Neuron (in vitro differentiated cells): ENCODE data around the gene SLC25A4.
"Not testable (repeated sequence)": the region's sequence is repeated elsewhere in the genome, so short reads cannot be mapped to it uniquely, and the experiment has no call there.

Experiments used
- H2AFZ ChIP-seq: one replicate; pipeline ENCODE4 v1.6.1; 2013; ENCODE audit warnings: low read depth, mild to moderate bottlenecking, inconsistent platforms, low read length, moderate library complexity
- H3K27me3 ChIP-seq: one replicate; pipeline ENCODE4 v1.6.1; 2013; ENCODE audit warnings: low read length; ENCODE audit not compliant: insufficient read depth
- H3K36me3 ChIP-seq: one replicate; pipeline ENCODE4 v1.6.1; 2013; ENCODE audit warnings: low read length; ENCODE audit not compliant: insufficient read depth
- H3K4me1 ChIP-seq: one replicate; pipeline ENCODE4 v1.6.1; 2013; ENCODE audit warnings: low read length; ENCODE audit not compliant: insufficient read depth
- H3K4me3 ChIP-seq: 2 replicates; pipeline ENCODE4 v1.5.1; 2013; ENCODE audit warnings: mild to moderate bottlenecking, low read length, moderate library complexity
- H3K9me3 ChIP-seq: one replicate; pipeline ENCODE4 v1.6.1; 2013; ENCODE audit warnings: low read length

SLC25A4 gene

GRCh38 chr4:185167234-185167633 is 24.2 kb downstream of the SLC25A4 start:
- no peak overlapping the region for H3K4me3 ChIP-seq

DNA sequence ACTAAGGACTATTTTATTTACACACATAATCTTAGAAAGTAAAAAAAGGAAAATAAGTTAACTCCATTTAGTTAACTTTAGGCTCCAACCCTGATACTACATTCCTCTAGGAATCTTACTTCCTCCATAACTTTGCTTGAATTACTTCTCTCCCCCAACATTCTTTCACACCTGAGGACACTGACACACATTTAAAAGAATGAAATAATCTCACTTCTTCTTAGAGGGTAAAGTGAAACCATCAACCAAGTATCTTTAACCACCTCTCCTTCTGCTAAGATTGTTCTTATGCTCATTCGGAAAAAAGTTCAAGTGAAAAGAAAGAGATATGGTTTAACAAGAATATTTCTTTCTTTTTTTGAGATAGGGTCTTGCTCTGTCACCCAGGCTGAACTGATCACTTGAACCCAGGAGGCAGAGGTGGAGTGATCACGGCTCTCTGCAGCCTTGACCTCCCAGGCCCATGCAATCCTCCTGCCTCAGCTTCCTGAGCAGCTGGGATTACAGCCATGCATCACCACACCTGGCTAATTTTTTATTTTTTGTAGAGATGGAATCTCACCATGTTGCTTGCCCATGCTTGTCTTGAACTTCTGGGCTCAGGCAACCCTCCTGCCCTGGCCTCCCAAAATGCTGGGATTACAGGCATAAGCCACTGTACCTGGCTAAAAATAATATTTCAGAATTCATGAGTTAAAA is 28.5 kb downstream of the SLC25A4 start:
- Histone ChIP-seq H2AFZ (no peak overlapping the region), H3K27me3 (no peaks in the 10 kb centered on the region), H3K36me3 (peaks cover 50% of the 10 kb centered on the region)

More at GRCh38 chr4:185167234-185167633, 24.2 kb downstream of the SLC25A4 start:
- Histone ChIP-seq H2AFZ (no peak overlapping the region), H3K9me3 (no peaks in the 10 kb centered on the region), H3K36me3 (peaks cover 43% of the 10 kb centered on the region), H3K27me3 (no peaks in the 10 kb centered on the region), H3K4me1 (peaks cover 11% of the 10 kb centered on the region)

DNA sequence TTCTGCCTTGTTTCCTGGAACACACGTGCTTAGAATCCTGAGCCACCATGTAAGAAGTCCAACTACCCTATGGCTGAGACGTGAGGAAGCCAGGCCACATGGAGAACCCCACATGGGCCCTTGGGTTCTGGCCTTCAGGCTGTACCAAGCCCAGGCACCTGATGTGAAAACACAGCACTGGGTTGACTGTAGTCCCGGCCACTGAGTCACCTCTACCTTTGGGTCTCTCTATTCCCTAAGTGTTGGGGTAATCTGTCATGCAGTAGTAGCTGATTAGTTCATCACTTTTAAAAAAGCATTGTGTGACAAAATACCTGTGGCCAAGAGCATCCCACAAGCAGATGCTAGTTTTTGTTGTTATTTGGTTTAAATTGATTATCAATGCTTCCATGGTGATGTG is 36.4 kb downstream of the SLC25A4 start:
- no peak overlapping the region for H2AFZ ChIP-seq
- peaks cover 3% of the 10 kb centered on the region for H3K9me3 ChIP-seq
- peaks cover 21% of the 10 kb centered on the region for H3K36me3 ChIP-seq
- H3K4me3 ChIP-seq: no peak overlapping the region
- no peaks in the 10 kb centered on the region for H3K4me1 ChIP-seq
- no peaks in the 10 kb centered on the region for H3K27me3 ChIP-seq

More for the DNA sequence above, 28.5 kb downstream of the SLC25A4 start:
- Histone ChIP-seq H3K9me3 (no peaks in the 10 kb centered on the region), H3K4me3 (no peak overlapping the region), H3K4me1 (peaks cover 10% of the 10 kb centered on the region)

GRCh38 chr4:185182239-185182638 is 39.2 kb downstream of the SLC25A4 start:
- Histone ChIP-seq H3K4me3 (no peak overlapping the region), H3K4me1 (no peaks in the 10 kb centered on the region), H3K27me3 (no peaks in the 10 kb centered on the region), H3K9me3 (peaks cover 3% of the 10 kb centered on the region), H3K36me3 (peaks cover 14% of the 10 kb centered on the region), H2AFZ (no peak overlapping the region)

- H3K36me3 ChIP-seq: peaks cover 19% of the 10 kb centered on the region
- no peak overlapping the region for H3K4me3 ChIP-seq
- H2AFZ ChIP-seq: no peak overlapping the region
- H3K4me1 ChIP-seq: no peaks in the 10 kb centered on the region
- no peaks in the 10 kb centered on the region for H3K27me3 ChIP-seq
- H3K9me3 ChIP-seq: peaks cover 3% of the 10 kb centered on the region
These were observed 40.7 kb downstream of the SLC25A4 start for GRCh38 chr4:185183622-185184281.

GRCh38 chr4:185186769-185187168 is 43.7 kb downstream of the SLC25A4 start:
- Histone ChIP-seq H3K27me3 (no peaks in the 10 kb centered on the region), H3K36me3 (peaks cover 36% of the 10 kb centered on the region), H3K4me1 (no peaks in the 10 kb centered on the region), H3K9me3 (no peaks in the 10 kb centered on the region), H2AFZ (no peak overlapping the region), H3K4me3 (no peak overlapping the region)

DNA sequence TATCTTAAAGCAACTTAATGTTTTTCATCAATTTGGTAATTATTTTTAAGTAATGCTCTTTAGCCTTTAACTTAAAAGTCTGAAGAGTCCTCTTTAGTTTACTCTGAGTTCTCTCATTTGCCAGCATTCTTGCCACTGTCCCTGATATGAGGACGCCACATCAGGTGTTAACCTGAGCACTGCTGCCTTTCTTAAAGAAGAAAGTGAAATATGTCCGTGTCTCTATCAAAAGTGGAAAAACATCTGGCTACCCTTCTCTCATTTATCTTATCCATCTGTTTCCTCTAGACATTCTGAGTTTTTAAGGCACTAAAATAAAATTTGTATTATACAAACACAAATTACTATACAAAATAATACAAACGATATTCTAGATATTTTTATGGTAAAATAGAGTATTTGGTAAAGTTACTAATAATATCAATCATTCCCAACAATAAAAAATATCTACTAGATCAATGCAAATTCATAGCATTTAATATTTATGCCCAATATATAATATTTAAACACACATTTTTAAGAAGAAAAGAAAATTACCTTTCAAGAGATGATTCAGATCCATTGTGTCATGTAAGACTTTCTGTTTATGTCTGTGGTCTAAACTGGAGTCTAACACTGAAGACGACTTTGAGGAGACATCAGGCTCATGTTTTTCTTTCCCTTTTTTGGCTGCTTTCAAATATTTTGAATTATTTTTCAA is 46.7 kb downstream of the SLC25A4 start:
- Histone ChIP-seq H3K27me3 (no peaks in the 10 kb centered on the region), H2AFZ (no peak overlapping the region), H3K36me3 (peaks cover 32% of the 10 kb centered on the region), H3K4me1 (no peaks in the 10 kb centered on the region), H3K4me3 (no peak overlapping the region), H3K9me3 (no peaks in the 10 kb centered on the region)

DNA sequence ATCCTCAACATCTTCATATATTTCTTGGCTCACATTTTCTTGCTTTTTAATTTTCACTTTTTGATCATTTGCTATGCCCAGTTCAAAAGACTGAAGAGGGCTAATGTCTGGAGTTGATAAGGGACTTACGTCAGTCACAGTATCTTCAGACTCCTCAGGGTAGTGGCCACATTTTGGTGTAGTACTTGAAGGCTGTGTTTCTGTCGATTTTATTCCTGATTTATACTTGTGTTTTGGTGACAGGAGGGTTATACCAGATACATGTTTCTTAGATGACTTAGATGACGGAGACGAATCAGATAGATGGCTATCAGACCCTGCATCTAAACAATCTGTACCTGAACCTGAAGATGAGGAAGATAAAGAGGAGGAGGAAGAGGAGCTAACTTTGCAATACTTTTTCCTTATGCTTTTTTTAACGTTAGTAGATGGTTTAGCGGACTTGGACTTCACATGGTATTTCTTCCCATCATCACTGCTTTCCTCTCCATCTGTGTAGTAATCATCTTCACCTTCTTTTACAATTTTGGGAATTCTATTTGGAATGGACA is 47.3 kb downstream of the SLC25A4 start:
- no peak overlapping the region for H2AFZ ChIP-seq
- no peaks in the 10 kb centered on the region for H3K4me1 ChIP-seq
- no peaks in the 10 kb centered on the region for H3K27me3 ChIP-seq
- H3K9me3 ChIP-seq: no peaks in the 10 kb centered on the region
- H3K36me3 ChIP-seq: peaks cover 32% of the 10 kb centered on the region
- no peak overlapping the region for H3K4me3 ChIP-seq

- Histone ChIP-seq H3K36me3 (peaks cover 28% of the 10 kb centered on the region), H2AFZ (no peak overlapping the region), H3K9me3 (no peaks in the 10 kb centered on the region), H3K4me1 (no peaks in the 10 kb centered on the region), H3K27me3 (no peaks in the 10 kb centered on the region), H3K4me3 (no peak overlapping the region)
These were observed 49.0 kb downstream of the SLC25A4 start for GRCh38 chr4:185192059-185192458.

DNA sequence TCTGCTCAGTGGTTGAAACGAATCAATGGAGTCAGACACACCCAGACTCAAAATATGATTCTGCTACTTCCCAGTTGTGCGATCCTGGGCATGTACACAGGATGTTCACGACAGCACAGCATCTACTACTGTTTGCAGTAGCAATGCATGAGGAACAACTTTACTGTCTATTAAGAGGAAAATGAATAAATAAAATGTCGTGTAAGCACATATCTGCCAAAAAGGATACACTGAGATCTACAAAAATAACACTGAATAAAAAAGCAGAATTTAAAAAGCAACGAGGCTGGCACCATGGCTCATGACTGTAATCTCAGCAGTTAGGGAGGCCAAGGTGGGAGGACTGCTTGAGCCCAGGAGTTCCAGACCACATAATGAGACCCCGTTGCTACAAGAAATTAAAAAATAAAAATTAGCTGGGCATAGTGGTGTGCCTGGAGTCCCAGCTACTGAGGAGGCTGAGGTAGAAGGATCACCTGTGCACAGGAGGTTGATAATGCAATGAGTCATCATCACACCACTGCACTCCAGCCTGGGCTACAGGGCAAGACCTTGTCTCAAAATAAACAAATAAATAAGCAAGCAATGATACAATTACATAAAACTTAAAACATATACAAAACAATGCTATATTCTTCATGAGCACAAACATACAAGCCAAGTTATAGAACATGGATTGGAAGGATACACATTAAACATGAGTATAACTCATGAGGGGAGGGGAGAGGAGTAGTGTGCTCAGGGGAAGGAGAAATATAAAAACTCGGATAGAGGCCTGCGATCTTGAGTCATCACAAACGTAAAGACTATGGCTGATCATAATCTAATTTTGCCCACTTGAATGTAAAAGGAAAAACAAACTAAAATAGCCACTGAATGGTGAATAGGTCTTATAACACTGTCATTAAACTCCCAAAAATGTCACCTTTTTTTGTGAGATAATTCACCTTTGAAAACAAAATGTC is 52.1 kb downstream of the SLC25A4 start:
- Histone ChIP-seq H2AFZ (no peak overlapping the region), H3K27me3 (no peaks in the 10 kb centered on the region), H3K36me3 (peaks cover 7% of the 10 kb centered on the region), H3K9me3 (no peaks in the 10 kb centered on the region), H3K4me3 (no peak overlapping the region), H3K4me1 (no peaks in the 10 kb centered on the region)

GRCh38 chr4:185196437-185196836 is 53.4 kb downstream of the SLC25A4 start:
- peaks cover 3% of the 10 kb centered on the region for H3K36me3 ChIP-seq
- H3K4me3 ChIP-seq: no peak overlapping the region
- no peaks in the 10 kb centered on the region for H3K4me1 ChIP-seq
- no peaks in the 10 kb centered on the region for H3K9me3 ChIP-seq
- no peak overlapping the region for H2AFZ ChIP-seq
- no peaks in the 10 kb centered on the region for H3K27me3 ChIP-seq

- H3K4me1 ChIP-seq, H3K4me3 ChIP-seq, H3K27me3 ChIP-seq, H3K9me3 ChIP-seq, H2AFZ ChIP-seq, H3K36me3 ChIP-seq: not testable (repeated sequence)
These were observed 55.1 kb downstream of the SLC25A4 start for GRCh38 chr4:185198189-185198588.
